ENCODE data around the gene MPG. TPM values are rescaled to one million over a fixed set of nuclear protein-coding genes. Genes with fewer than 3 reads are reported as not detected.
"Not testable (repeated sequence)": the region's sequence is repeated elsewhere in the genome, so short reads cannot be mapped to it uniquely, and the experiment has no call there.

MPG gene, protein sequence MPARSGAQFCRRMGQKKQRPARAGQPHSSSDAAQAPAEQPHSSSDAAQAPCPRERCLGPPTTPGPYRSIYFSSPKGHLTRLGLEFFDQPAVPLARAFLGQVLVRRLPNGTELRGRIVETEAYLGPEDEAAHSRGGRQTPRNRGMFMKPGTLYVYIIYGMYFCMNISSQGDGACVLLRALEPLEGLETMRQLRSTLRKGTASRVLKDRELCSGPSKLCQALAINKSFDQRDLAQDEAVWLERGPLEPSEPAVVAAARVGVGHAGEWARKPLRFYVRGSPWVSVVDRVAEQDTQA
- total RNA-seq (10 to 100 TPM; 32.2 to 44.7 (median 38.6) TPM), polyA plus RNA-seq (10 to 100 TPM; 68.2 to 88.5 TPM)
- long read RNA-seq, donor 1, transcript MPG-202 (4 exons, 1,205 nt): major isoform, 46 of 73 reads
- long read RNA-seq, donor 1, partial matches to known transcripts: 17 of 73 reads
- long read RNA-seq, donor 1, other reads (novel, unspliced or antisense): 9 of 73 reads
- long read RNA-seq, donor 2, transcript MPG-202 (4 exons, 1,205 nt): major isoform, 30 of 51 reads
- long read RNA-seq, donor 2, partial matches to known transcripts: 16 of 51 reads
- long read RNA-seq, donor 2, other reads (novel, unspliced or antisense): 4 of 51 reads
- long read RNA-seq, donor 3, transcript MPG-202 (4 exons, 1,205 nt): major isoform, 41 of 57 reads
- long read RNA-seq, donor 3, partial matches to known transcripts: 11 of 57 reads
- long read RNA-seq, donor 3, other reads (novel, unspliced or antisense): 1 of 57 reads

- 0 to 1% methylated on average over 79 to 81 of the region's 83 CpGs for WGBS, 2 donors
- Histone ChIP-seq H3K27ac (peak within 1 kb of the TSS; percentile 94 to 99 (median 97)), H3K36me3 (peaks cover 0 to 27% (median 7%) of the 10 kb centered on the region in 9 donors), H3K9me3 (no peaks in the 10 kb centered on the region), H3K4me3 (peak within 1 kb of the TSS; percentile 69 to 98 (median 82)), H3K4me1 (peaks cover 38 to 66% (median 62%) of the 10 kb centered on the region in 9 donors), H3K27me3 (peaks cover 0 to 13% (median 0%) of the 10 kb centered on the region in 7 donors)
- intact Hi-C loops (cut with DNase I): no loop called here
- TF ChIP-seq, protein P1, sequence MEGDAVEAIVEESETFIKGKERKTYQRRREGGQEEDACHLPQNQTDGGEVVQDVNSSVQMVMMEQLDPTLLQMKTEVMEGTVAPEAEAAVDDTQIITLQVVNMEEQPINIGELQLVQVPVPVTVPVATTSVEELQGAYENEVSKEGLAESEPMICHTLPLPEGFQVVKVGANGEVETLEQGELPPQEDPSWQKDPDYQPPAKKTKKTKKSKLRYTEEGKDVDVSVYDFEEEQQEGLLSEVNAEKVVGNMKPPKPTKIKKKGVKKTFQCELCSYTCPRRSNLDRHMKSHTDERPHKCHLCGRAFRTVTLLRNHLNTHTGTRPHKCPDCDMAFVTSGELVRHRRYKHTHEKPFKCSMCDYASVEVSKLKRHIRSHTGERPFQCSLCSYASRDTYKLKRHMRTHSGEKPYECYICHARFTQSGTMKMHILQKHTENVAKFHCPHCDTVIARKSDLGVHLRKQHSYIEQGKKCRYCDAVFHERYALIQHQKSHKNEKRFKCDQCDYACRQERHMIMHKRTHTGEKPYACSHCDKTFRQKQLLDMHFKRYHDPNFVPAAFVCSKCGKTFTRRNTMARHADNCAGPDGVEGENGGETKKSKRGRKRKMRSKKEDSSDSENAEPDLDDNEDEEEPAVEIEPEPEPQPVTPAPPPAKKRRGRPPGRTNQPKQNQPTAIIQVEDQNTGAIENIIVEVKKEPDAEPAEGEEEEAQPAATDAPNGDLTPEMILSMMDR (IDR thresholded peaks at IDR 0.05): no peak
- DNase-seq (peak; percentile 89 to 92), ATAC-seq (peak; percentile 55 to 77 (median 67))
Observed at GRCh38 chr16:77807-78443, at the start of gene MPG. TSS of gene MPG (plus strand) at chr16:78225. CDS start at chr16:78310, 85 bp downstream.

DNA sequence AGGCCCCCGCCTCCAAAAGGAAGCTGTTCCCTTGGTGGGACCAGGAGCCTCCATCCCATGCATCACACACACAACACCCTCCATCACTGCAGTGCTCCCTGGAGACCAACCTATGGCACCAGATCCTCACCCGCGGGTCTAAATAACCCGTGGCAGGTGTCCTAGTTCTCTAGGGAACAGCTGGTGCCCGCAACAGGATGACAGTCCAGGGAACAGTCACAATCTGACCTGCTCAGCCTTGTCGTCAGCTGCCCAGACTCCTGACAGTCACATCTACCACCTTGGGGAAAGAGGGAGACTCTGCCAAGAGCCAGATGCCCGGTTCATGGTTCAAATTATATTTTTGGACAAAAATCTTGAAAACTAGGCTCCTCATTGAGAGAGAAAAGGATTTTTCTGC is 47.4 kb upstream of the MPG start:
- H3K27me3 ChIP-seq; H3K27ac ChIP-seq; H3K36me3 ChIP-seq; H3K9me3 ChIP-seq; H3K4me3 ChIP-seq; ATAC-seq; intact Hi-C loops (cut with DNase I); DNase-seq: not testable (repeated sequence)
- 70 to 71% methylated on average over 1 to 4 of the region's 7 CpGs for WGBS, 2 donors
- H3K4me1 ChIP-seq: peaks cover 0 to 13% (median 0%) of the 10 kb centered on the region in 9 donors

DNA sequence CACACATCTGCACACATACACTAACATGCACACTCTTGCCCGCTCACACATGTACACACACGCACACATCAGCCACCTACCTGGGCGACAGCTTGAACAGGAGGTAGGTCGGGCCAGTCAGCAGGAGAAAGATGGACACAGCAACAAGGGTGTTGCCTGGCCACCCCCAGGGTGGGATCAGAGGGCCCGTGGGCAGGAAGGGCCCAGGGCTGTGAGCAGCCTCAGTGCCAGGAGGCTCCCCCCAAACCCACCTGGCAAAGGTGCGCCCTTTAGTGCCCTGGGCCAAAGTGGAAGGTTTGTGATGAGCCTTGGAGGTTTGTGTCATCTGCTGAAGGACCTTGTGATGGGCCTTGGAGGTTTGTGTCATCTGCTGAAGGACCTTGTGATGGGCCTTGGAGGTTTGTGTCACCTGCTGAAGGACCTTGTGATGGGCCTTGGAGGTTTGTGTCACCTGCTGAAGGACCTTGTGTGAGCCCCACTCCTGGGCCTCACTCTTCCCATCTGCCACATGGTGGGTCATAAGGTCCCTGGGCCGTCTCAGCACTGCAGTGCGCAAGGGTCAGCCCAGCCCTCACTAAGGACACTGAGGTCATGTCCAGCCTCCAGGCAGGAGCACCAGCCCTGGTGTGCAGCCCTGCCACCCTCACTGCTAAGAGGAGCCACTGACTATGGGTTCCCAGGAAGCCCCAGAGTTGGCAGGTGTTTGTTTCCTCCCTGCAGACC is 44.7 kb upstream of the MPG start:
- H3K9me3 ChIP-seq; DNase-seq; H3K27ac ChIP-seq; H3K4me3 ChIP-seq; H3K36me3 ChIP-seq; H3K27me3 ChIP-seq; intact Hi-C loops (cut with DNase I); ATAC-seq: not testable (repeated sequence)
- peaks cover 0 to 13% (median 0%) of the 10 kb centered on the region in 9 donors for H3K4me1 ChIP-seq
- 76 to 82% methylated on average over 4 of the region's 8 CpGs for WGBS, 2 donors

DNA sequence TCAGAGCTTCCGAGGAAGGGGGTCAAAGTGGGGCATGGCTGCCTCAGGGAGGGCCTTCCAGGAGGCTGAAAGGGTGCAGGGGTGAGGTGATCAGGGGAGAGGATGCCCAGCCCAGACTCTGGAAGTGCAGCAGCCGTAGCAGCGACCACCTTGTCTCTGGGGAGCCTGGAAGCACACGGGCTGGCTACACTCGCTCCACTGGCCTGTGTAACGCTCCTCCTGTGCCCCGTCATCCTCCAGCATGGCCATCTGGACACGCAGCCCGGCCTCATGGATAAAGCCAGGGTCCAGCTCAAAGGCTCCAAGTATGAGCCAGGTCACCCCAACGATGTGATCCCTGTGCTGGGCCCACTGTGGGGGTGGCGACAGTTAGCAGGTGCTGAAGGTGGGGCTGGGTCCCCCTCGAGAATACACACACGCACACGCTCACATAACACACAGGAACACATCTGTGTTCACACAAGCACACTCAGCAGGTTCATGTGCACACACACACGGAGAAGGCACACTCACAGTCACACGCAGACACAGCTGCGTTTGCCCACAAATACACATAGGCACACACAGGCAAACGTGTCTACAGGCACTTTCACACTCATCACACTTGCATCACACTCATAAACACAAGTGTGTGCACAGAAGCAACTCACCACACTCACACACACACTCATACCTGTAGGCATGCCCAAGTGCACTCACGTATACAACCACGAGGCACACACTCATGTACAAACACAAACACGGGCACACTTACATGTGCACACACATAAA is 44.0 kb upstream of the MPG start:
- Histone ChIP-seq H3K36me3 (no peaks in the 10 kb centered on the region), H3K4me1 (peaks cover 0 to 17% (median 0%) of the 10 kb centered on the region in 9 donors), H3K27me3 (no peaks in the 10 kb centered on the region), H3K27ac (no peak overlapping the region), H3K9me3 (no peaks in the 10 kb centered on the region), H3K4me3 (no peak overlapping the region)
- DNase-seq (no peak), ATAC-seq (no peak)
- 84 to 87% methylated on average over 21 of the region's 21 CpGs for WGBS, 2 donors
- intact Hi-C loops (cut with DNase I): no loop called here
- TF ChIP-seq, protein P1 (IDR thresholded peaks at IDR 0.05): no peak
